ENCODE results near the gene HS3ST6. TPM values are rescaled to one million over a fixed set of nuclear protein-coding genes. Genes with fewer than 3 reads are reported as not detected.

The HS3ST6 gene
- total RNA-seq, 1 donor from 2014 or later, result not detected

DNA sequence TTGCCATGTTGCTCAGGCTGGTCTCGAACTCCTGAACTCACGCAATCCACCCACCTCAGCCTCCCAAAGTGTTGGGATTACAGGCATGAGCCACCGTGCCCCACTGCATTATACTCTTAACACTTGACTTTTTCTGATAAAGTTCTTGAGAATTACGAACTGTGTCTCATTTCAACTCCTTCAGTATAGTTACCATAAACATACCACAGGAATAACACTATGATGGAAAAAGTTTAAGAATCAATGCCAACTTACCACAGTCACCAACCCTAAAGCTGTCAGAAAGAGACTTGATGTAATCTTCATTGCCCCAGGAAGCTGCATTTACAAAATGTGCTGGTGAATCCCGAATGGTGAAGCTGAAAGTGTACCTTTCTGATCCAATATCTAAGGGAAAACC lies 56.5 kb downstream of the HS3ST6 start:
- Histone ChIP-seq H2AFZ (replicated peaks) (no peak overlapping the region), H3K9me3 (ENCODE audit: low read depth) (no peaks in the 10 kb centered on the region), H4K20me1 (ENCODE audit: low read depth) (no peaks in the 10 kb centered on the region), H3K4me3 (no peak overlapping the region), H3K79me2 (ENCODE audit: low read depth) (no peaks in the 10 kb centered on the region), H3K27me3 (peaks cover 83% of the 10 kb centered on the region), H3K4me1 (no peaks in the 10 kb centered on the region), H3K27ac (no peak overlapping the region), H3K4me2 (no peak overlapping the region), H3K9ac (no peak overlapping the region), H3F3A (ENCODE audit: low read depth) (no peaks in the 10 kb centered on the region), H3K36me3 (no peaks in the 10 kb centered on the region)
- Mint-ChIP-seq H3K27ac (no peak overlapping the region), H3K4me3 (no peak overlapping the region), H3K4me1 (peaks cover 8% of the 10 kb centered on the region), H3K27me3 (ENCODE audit: insufficient read depth, low read depth) (peaks cover 23% of the 10 kb centered on the region), H3K9me3 (no peaks in the 10 kb centered on the region), H3K36me3 (no peaks in the 10 kb centered on the region)
- no peak for DNase-seq (ENCODE audit: low spot score)
- TF ChIP-seq EZH2 (IDR thresholded peaks at IDR 0.05), result no peak
- no peak for TF ChIP-seq CTCF (IDR thresholded peaks at IDR 0.05)
- no peak for TF ChIP-seq EZH2phosphoT487 (IDR thresholded peaks at IDR 0.05)

Small RNA genes lying within 50 kb of the gene (small RNA-seq; reads per million reads assigned to genes)
- gene SNORA10, result not detected
- not detected for gene SNORA64

Other genes with a start within 250 kb of the HS3ST6 start
- 187 and 207 TPM in 2 replicates for gene JPT2, start 240.1 kb downstream of the HS3ST6 start, total RNA-seq (ENCODE audit: low replicate concordance)
- gene MAPK8IP3, start 212.2 kb downstream of the HS3ST6 start, total RNA-seq (ENCODE audit: low replicate concordance), result 28.5 and 71.3 TPM in 2 replicates
- 15.6 and 42.5 TPM in 2 replicates for gene NME3, start 146.9 kb downstream of the HS3ST6 start, total RNA-seq (ENCODE audit: low replicate concordance)
- 2.3 and 10.3 TPM in 2 replicates for gene EME2, start 145.6 kb downstream of the HS3ST6 start, total RNA-seq (ENCODE audit: low replicate concordance)
- gene MRPS34, start 145.3 kb downstream of the HS3ST6 start, total RNA-seq (ENCODE audit: low replicate concordance), result 48.4 and 108 TPM in 2 replicates
- gene SPSB3, start 135.8 kb downstream of the HS3ST6 start, total RNA-seq (ENCODE audit: low replicate concordance), result 18.7 and 53.4 TPM in 2 replicates
- 22.8 and 77.7 TPM in 2 replicates for gene NUBP2, start 135.5 kb downstream of the HS3ST6 start, total RNA-seq (ENCODE audit: low replicate concordance)
- gene IGFALS, start 124.7 kb downstream of the HS3ST6 start, total RNA-seq (ENCODE audit: low replicate concordance), result not detected in 2 replicates
- gene HAGH, start 91.6 kb downstream of the HS3ST6 start, total RNA-seq (ENCODE audit: low replicate concordance), result 38.3 and 72.1 TPM in 2 replicates
- gene FAHD1, start 91.2 kb downstream of the HS3ST6 start, total RNA-seq (ENCODE audit: low replicate concordance), result 18.5 and 21.6 TPM in 2 replicates
- 1.9 and 3.7 TPM in 2 replicates for gene MEIOB, start 46.3 kb downstream of the HS3ST6 start, total RNA-seq (ENCODE audit: low replicate concordance)
- gene MSRB1, start 24.8 kb upstream of the HS3ST6 start, total RNA-seq (ENCODE audit: low replicate concordance), result 19.4 and 26.9 TPM in 2 replicates
- not detected in 2 replicates for gene RPL3L, start 36.3 kb upstream of the HS3ST6 start, total RNA-seq (ENCODE audit: low replicate concordance)
- 155 and 160 TPM in 2 replicates for gene NDUFB10, start 41.1 kb upstream of the HS3ST6 start, total RNA-seq (ENCODE audit: low replicate concordance)
- gene RPS2, start 46.4 kb upstream of the HS3ST6 start, total RNA-seq (ENCODE audit: low replicate concordance), result 3,079 and 5,348 TPM in 2 replicates
- gene RNF151, start 48.4 kb upstream of the HS3ST6 start, total RNA-seq (ENCODE audit: low replicate concordance), result not detected in 2 replicates
- gene TBL3, start 53.6 kb upstream of the HS3ST6 start, total RNA-seq (ENCODE audit: low replicate concordance), result 30.7 and 47.6 TPM in 2 replicates
- not detected in 2 replicates for gene NOXO1, start 63.1 kb upstream of the HS3ST6 start, total RNA-seq (ENCODE audit: low replicate concordance)
- 35.1 and 35.5 TPM in 2 replicates for gene GFER, start 65.8 kb upstream of the HS3ST6 start, total RNA-seq (ENCODE audit: low replicate concordance)
- 4.4 and 8.7 TPM in 2 replicates for gene SYNGR3, start 71.6 kb upstream of the HS3ST6 start, total RNA-seq (ENCODE audit: low replicate concordance)
- 12.7 and 31.2 TPM in 2 replicates for gene ZNF598, start 91.4 kb upstream of the HS3ST6 start, total RNA-seq (ENCODE audit: low replicate concordance)
- 0.99 TPM in 1 of 2 replicates, not detected in the other for gene NPW, start 101.4 kb upstream of the HS3ST6 start, total RNA-seq (ENCODE audit: low replicate concordance)
- gene NHERF2, start 108.5 kb upstream of the HS3ST6 start, total RNA-seq (ENCODE audit: low replicate concordance), result 3.0 and 9.1 TPM in 2 replicates
- 26.3 and 43.6 TPM in 2 replicates for gene NTHL1, start 129.4 kb upstream of the HS3ST6 start, total RNA-seq (ENCODE audit: low replicate concordance)
- 55.1 and 63.4 TPM in 2 replicates for gene TSC2, start 129.6 kb upstream of the HS3ST6 start, total RNA-seq (ENCODE audit: low replicate concordance)
- gene PKD1, start 217.5 kb upstream of the HS3ST6 start, total RNA-seq (ENCODE audit: low replicate concordance), result 16.9 and 73.4 TPM in 2 replicates
- gene RAB26, start 230.2 kb upstream of the HS3ST6 start, total RNA-seq (ENCODE audit: low replicate concordance), result 2.1 and 4.4 TPM in 2 replicates
- 24.1 and 63.6 TPM in 2 replicates for gene TRAF7, start 237.4 kb upstream of the HS3ST6 start, total RNA-seq (ENCODE audit: low replicate concordance)